Liver (tissue), 9 donors: ENCODE results near the gene SOX15. TPM values are rescaled to one million over a fixed set of nuclear protein-coding genes. Genes with fewer than 3 reads are reported as not detected.
A peak's percentile ranks its signal among the peaks of the same experiment; 100 is the strongest.

ENCODE experiments used
- DNase-seq: peaks from one replicate; pipeline ENCODE4 v3.0.0-alpha.2; 2017; ENCODE audit warnings: low spot score
- H3K27ac ChIP-seq, 2 donors: one replicate each; pipeline ENCODE4 v1.7.0; 2013; ENCODE audit warnings: inconsistent platforms in 2 of 2, low read length in 2 of 2, control low read depth in 1 of 2, low read depth in 1 of 2, mild to moderate bottlenecking in 1 of 2
- H3K27me3 ChIP-seq, 4 donors: one replicate each; pipeline versions ENCODE4 v1.6.1 to v1.7.0; 2013; ENCODE audit warnings: low read length in 3 of 4, inconsistent platforms in 1 of 4, mild to moderate bottlenecking in 1 of 4, moderate library complexity in 1 of 4; ENCODE audit not compliant: control insufficient read depth in 4 of 4, insufficient read depth in 4 of 4
- H3K36me3 ChIP-seq, 4 donors: one replicate each; pipeline versions ENCODE4 v1.6.1 to v1.7.0; 2013; ENCODE audit warnings: low read length in 3 of 4, mild to moderate bottlenecking in 3 of 4, low read depth in 1 of 4, moderate library complexity in 1 of 4; ENCODE audit not compliant: control insufficient read depth in 4 of 4, insufficient read depth in 3 of 4
- H3K4me1 ChIP-seq, 4 donors: one replicate each; pipeline versions ENCODE4 v1.6.1 to v1.7.0; 2013; ENCODE audit warnings: low read length in 3 of 4, mild to moderate bottlenecking in 3 of 4, moderate library complexity in 1 of 4; ENCODE audit not compliant: control insufficient read depth in 4 of 4, insufficient read depth in 4 of 4
- H3K4me3 ChIP-seq, 3 donors: one replicate each; pipeline versions ENCODE4 v1.6.1 to v1.7.0; 2013; ENCODE audit warnings: low read length in 3 of 3, control low read depth in 1 of 3, low read depth in 1 of 3, mild to moderate bottlenecking in 1 of 3
- H3K9ac ChIP-seq, 2 donors: one replicate each; pipeline ENCODE4 v1.7.0; 2013; ENCODE audit warnings: low read length in 2 of 2, mild to moderate bottlenecking in 2 of 2, moderate library complexity in 2 of 2, control low read depth in 1 of 2, low read depth in 1 of 2
- H3K9me3 ChIP-seq, 4 donors: one replicate each; pipeline versions ENCODE4 v1.6.1 to v1.7.0; 2013; ENCODE audit warnings: low read length in 3 of 4; ENCODE audit not compliant: control insufficient read depth in 4 of 4
- EGR1 ChIP-seq, 2 donors: IDR thresholded peaks; 2 replicates each; pipeline ENCODE4 v1.6.1; 2016 to 2018; ENCODE audit warnings: antibody characterized with exemption in 2 of 2, low read depth in 2 of 2
- FOXA1 ChIP-seq: IDR thresholded peaks from 2 replicates; pipeline ENCODE4 v1.6.1; 2016; ENCODE audit warnings: antibody characterized with exemption
- GABPA ChIP-seq, 2 donors: IDR thresholded peaks in 1 of 2; conservative IDR thresholded peaks in 1 of 2; 2 replicates each; pipeline ENCODE4 v1.6.1; 2016; ENCODE audit warnings: antibody characterized with exemption in 2 of 2, mild to moderate bottlenecking in 1 of 2, moderate library complexity in 1 of 2
- HNF4A ChIP-seq, 2 donors: conservative IDR thresholded peaks; 2 replicates each; pipeline ENCODE4 v1.6.1; 2016; ENCODE audit warnings: antibody characterized with exemption in 2 of 2, mild to moderate bottlenecking in 2 of 2
- JUND ChIP-seq, 2 donors: IDR thresholded peaks; 2 replicates each; pipeline ENCODE4 v1.6.1; 2016; ENCODE audit warnings: antibody characterized with exemption in 2 of 2
- NR2F2 ChIP-seq: IDR thresholded peaks from 2 replicates; pipeline ENCODE4 v1.6.1; 2016; ENCODE audit warnings: antibody characterized with exemption
- RAD21 ChIP-seq, 2 donors: IDR thresholded peaks; 2 replicates each; pipeline ENCODE4 v1.6.1; 2016; ENCODE audit warnings: antibody characterized with exemption in 2 of 2, mild to moderate bottlenecking in 2 of 2
- RXRA ChIP-seq, 2 donors: IDR thresholded peaks; 2 replicates each; pipeline ENCODE4 v1.6.1; 2017 to 2018; ENCODE audit warnings: antibody characterized with exemption in 2 of 2, mild to moderate bottlenecking in 1 of 2
- SP1 ChIP-seq: IDR thresholded peaks from 2 replicates; pipeline ENCODE4 v1.6.1; 2018; ENCODE audit warnings: antibody characterized with exemption, mild to moderate bottlenecking
- TAF1 ChIP-seq: conservative IDR thresholded peaks from 2 replicates; pipeline ENCODE4 v1.6.1; 2016; ENCODE audit warnings: antibody characterized with exemption, mild to moderate bottlenecking
- YY1 ChIP-seq: IDR thresholded peaks from 2 replicates; pipeline ENCODE4 v1.6.1; 2016; ENCODE audit warnings: antibody characterized with exemption, mild to moderate bottlenecking
- WGBS: extraction: QIAGEN DNeasy Blood & Tissue Kit; methylation state at CpG from one replicate; pipeline ENCODE4 v1.1.7; 2013; 5-methylcytosine and 5-hydroxymethylcytosine counted together
- polyA plus RNA-seq, 2 donors: library from polyadenylated mRNA; stranded (reverse) in 1 of 2; unstranded in 1 of 2; fragments of 200-250 nt in 1 of 2; fragments of >200 nt in 1 of 2; fragmentation: Nextera tagmentation in 1 of 2; extraction: Ambion mirVana in 1 of 2; gene quantifications; one replicate each; pipeline versions ENCODE4 v1.2.1 to v1.2.3, GENCODE V29; 2013 to 2015
- total RNA-seq, 2 donors: library from RNA; depleted of rRNA; stranded (reverse); fragments of >200 nt; gene quantifications; one replicate each; pipeline ENCODE4 v1.2.3, GENCODE V29; 2014
- TF ChIP-seq, protein P1 (sequence below): IDR thresholded peaks from 2 replicates; pipeline ENCODE4 v1.6.1; 2016; ENCODE audit warnings: antibody characterized with exemption
- TF ChIP-seq, protein P2 (sequence below): IDR thresholded peaks from 2 replicates; pipeline ENCODE4 v1.6.1; 2016; ENCODE audit warnings: antibody characterized with exemption
- TF ChIP-seq, protein P3 (sequence below): fragments of 150-350 bp; IDR thresholded peaks from 2 replicates; pipeline ENCODE4 v1.5.1; 2017; ENCODE audit warnings: improper control_type of control experiment, low read depth, low read length; ENCODE audit not compliant: missing input control
- donor health status: healthy.
- donor health status: healthy.
- donor health status: healthy.
- donor health status: healthy.
- donor health status: healthy.

SOX15 gene
- total and polyA plus RNA-seq, 4 donors = 0.06 to 0.33 (median 0.17) TPM; not detected in 1

DNA sequence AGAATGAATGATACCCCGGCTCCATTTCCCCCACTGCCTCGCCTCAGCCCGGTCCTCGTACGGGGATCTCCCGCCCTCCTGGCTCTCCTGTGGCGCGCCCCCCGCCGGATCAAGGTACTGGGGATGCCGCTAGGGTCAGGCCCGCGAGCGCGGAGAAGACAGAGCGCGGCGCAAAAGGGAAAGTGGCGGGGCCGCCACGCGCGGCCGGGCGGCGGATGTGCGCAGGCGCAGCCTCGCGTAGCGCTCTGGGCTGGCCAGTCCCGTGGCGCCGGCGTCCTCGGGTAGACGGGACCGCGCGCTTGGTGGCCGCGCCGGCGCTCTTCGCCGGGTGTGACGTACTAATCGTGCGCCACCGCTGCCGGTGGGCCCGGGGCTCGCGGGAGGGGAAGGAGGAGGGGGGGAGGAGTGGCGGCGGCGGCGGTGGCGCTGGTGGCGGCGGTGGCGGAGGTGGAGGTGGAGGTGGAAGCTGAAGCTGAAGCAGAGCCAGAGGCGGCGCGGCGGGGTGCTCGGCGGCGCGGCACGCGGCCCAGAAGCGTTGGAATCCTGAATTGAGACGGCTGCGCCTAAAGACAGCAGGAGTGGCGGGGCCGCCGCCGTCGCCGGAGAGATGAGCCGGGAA lies 28.2 kb downstream of the SOX15 start, which contains the start of gene SENP3:
SENP3 (plus strand) TSS at position 331 of the 619 bp plus-strand sequence. CDS start 1,158 bp downstream, outside the sequence.
- Histone ChIP-seq H3K9ac (peak within 1 kb of the TSS in 1 of 2 donors; percentile 67), H3K4me1 (peaks cover 10 to 55% (median 41%) of the 10 kb centered on the region in 4 donors), H3K4me3 (peak within 1 kb of the TSS; percentile 50 to 85 (median 73)), H3K27me3 (no peaks in the 10 kb centered on the region), H3K9me3 (no peaks in the 10 kb centered on the region), H3K36me3 (peaks cover 4 to 20% (median 7%) of the 10 kb centered on the region in 4 donors), H3K27ac (peak within 1 kb of the TSS; percentile 33 to 89)
- DNase-seq = peak; percentile 88
- TF ChIP-seq FOXA1 (no peak), GABPA (IDR thresholded peaks at IDR 0.05 in 1 of 2, conservative IDR thresholded peaks at IDR 0.05 in 1 of 2) (peak in 1 of 2 donors; percentile 80)
- TF ChIP-seq, protein P1, sequence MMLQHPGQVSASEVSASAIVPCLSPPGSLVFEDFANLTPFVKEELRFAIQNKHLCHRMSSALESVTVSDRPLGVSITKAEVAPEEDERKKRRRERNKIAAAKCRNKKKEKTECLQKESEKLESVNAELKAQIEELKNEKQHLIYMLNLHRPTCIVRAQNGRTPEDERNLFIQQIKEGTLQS = no peak
- WGBS = under 1% methylated on average over 82 of the region's 82 CpGs

DNA sequence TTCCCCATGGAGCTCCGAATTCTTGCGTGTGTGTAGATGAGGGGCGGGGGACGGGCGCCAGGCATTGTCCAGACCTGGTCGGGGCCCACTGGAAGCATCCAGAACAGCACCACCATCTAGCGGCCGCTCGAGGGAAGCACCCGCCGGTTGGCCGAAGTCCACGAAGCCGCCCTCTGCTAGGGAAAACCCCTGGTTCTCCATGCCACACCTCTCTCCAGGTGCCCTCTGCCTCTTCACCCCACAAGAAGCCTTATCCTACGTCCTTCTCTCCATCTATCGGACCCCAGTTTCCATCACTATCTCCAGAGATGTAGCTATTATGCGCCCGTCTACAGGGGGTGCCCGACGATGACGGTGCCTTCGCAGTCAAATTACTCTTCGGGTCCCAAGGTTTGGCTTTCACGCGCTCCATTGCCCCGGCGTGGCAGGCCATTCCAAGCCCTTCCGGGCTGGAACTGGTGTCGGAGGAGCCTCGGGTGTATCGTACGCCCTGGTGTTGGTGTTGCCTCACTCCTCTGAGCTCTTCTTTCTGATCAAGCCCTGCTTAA lies 28.8 kb downstream of the SOX15 start:
- peak overlapping the region; percentile 50 to 85 (median 73) for H3K4me3 ChIP-seq
- peaks cover 10 to 55% (median 41%) of the 10 kb centered on the region in 4 donors for H3K4me1 ChIP-seq
- under 1% methylated on average over 32 of the region's 32 CpGs for WGBS
- no peaks in the 10 kb centered on the region for H3K9me3 ChIP-seq
- peak overlapping the region; percentile 33 to 89 for H3K27ac ChIP-seq
- TF ChIP-seq RXRA (IDR thresholded peaks at IDR 0.05) = peak in 1 of 2 donors; percentile 14
- TF ChIP-seq, protein P2, sequence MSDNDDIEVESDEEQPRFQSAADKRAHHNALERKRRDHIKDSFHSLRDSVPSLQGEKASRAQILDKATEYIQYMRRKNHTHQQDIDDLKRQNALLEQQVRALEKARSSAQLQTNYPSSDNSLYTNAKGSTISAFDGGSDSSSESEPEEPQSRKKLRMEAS = peak; percentile 21
- TF ChIP-seq FOXA1 = no peak
- no peak for TF ChIP-seq NR2F2
- peak; percentile 47 for TF ChIP-seq SP1
- TF ChIP-seq EGR1 (IDR thresholded peaks at IDR 0.05; ENCODE audit: low read depth in 2 of 2) = no peak
- TF ChIP-seq, protein P3, sequence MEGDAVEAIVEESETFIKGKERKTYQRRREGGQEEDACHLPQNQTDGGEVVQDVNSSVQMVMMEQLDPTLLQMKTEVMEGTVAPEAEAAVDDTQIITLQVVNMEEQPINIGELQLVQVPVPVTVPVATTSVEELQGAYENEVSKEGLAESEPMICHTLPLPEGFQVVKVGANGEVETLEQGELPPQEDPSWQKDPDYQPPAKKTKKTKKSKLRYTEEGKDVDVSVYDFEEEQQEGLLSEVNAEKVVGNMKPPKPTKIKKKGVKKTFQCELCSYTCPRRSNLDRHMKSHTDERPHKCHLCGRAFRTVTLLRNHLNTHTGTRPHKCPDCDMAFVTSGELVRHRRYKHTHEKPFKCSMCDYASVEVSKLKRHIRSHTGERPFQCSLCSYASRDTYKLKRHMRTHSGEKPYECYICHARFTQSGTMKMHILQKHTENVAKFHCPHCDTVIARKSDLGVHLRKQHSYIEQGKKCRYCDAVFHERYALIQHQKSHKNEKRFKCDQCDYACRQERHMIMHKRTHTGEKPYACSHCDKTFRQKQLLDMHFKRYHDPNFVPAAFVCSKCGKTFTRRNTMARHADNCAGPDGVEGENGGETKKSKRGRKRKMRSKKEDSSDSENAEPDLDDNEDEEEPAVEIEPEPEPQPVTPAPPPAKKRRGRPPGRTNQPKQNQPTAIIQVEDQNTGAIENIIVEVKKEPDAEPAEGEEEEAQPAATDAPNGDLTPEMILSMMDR = peak; percentile 94
- TF ChIP-seq TAF1 = no peak
- TF ChIP-seq RAD21 (IDR thresholded peaks at IDR 0.05) = peak; percentile 90 to 91
- no peak for TF ChIP-seq GABPA (IDR thresholded peaks at IDR 0.05 in 1 of 2, conservative IDR thresholded peaks at IDR 0.05 in 1 of 2)
- TF ChIP-seq YY1 = peak; percentile 67
- TF ChIP-seq HNF4A (conservative IDR thresholded peaks at IDR 0.05) = peak; percentile 22 to 53
- TF ChIP-seq JUND (IDR thresholded peaks at IDR 0.05) = no peak
- H3K9ac ChIP-seq = no peak overlapping the region
- no peaks in the 10 kb centered on the region for H3K27me3 ChIP-seq
- H3K36me3 ChIP-seq = peaks cover 4 to 20% (median 6%) of the 10 kb centered on the region in 4 donors
- DNase-seq = peak; percentile 90
